Ectodermal cell (in vitro differentiated cells): ENCODE measurements around the gene WWOX.

ENCODE experiments used
- H3K27ac ChIP-seq: 2 replicates; pipeline ENCODE4 v1.7.0; 2013; ENCODE audit warnings: mild to moderate bottlenecking, low read depth, low read length; ENCODE audit not compliant: insufficient read depth, poor library complexity, severe bottlenecking
- H3K27me3 ChIP-seq: 2 replicates; pipeline ENCODE4 v1.7.0; 2013; ENCODE audit warnings: mild to moderate bottlenecking, low read length; ENCODE audit not compliant: insufficient read depth, control insufficient read depth, poor library complexity, severe bottlenecking
- H3K36me3 ChIP-seq: one replicate; pipeline ENCODE4 v1.7.0; 2013; ENCODE audit warnings: low read length; ENCODE audit not compliant: control insufficient read depth, insufficient read depth
- H3K4me1 ChIP-seq: one replicate; pipeline ENCODE4 v1.7.0; 2013; ENCODE audit warnings: low read length; ENCODE audit not compliant: control insufficient read depth, insufficient read depth
- H3K4me3 ChIP-seq: 2 replicates; pipeline ENCODE4 v1.7.0; 2013; ENCODE audit warnings: low read depth, low read length, control low read depth; ENCODE audit not compliant: insufficient read depth
- H3K9me3 ChIP-seq: 2 replicates; pipeline ENCODE4 v1.7.0; 2013; ENCODE audit warnings: mild to moderate bottlenecking, low read length, moderate library complexity; ENCODE audit not compliant: control insufficient read depth
- WGBS, 2 experiments: methylation state at CpG; one replicate each; pipeline ENCODE4 v1.1.7; 2013; ENCODE audit warnings: missing lambda C conversion rate in 2 of 2; 5-methylcytosine and 5-hydroxymethylcytosine counted together

The WWOX gene

DNA sequence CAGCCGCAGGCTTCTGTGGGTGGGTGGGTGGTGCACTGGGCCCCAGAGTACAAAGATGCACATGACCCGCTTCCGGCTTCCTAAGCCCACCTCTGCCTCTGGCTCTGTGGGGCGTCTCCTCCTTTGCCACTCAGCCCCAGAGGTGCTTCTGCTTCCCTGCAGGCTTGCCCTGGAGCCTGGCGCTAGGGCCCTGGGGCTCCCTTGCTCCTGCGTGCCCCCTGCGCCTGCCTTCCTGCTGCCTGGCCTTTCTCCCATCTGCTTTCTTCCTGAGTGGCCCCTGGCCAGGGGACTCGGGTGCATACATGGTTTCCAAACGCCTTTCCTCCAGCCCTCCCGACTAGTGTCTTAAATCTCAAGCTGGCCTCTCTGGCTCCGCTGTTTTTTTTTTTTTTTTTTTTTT lies 3.4 kb downstream of the WWOX start:
- H3K9me3 ChIP-seq, result no peaks in the 10 kb centered on the region
- H3K4me3 ChIP-seq, result no peak overlapping the region
- no peaks in the 10 kb centered on the region for H3K36me3 ChIP-seq
- no peak overlapping the region for H3K27ac ChIP-seq
- WGBS, 2 experiments, result 77 to 80% methylated on average over 11 of the region's 11 CpGs
- no peaks in the 10 kb centered on the region for H3K27me3 ChIP-seq
- peaks cover 5% of the 10 kb centered on the region for H3K4me1 ChIP-seq

DNA sequence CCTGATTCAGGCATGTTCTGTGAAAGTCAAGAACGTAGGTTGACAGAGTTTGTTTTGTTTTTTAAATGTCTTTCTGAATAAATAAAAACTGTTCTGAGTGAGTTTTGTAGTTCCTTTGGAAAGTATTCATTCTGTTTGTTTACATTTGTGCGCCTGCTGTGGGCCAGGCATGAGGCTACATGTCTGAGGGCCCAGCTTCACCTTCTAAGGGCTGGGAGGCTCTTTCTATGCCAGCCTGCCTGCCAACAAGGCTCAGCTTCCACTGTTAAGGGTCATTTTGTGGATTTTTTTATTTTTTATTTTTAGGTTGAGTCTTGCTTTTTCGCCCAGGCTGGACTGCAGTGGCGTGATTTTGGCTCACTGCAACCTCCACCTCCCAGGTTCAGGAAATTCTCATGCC lies 6.1 kb downstream of the WWOX start:
- no peaks in the 10 kb centered on the region for H3K36me3 ChIP-seq
- H3K4me3 ChIP-seq, result no peak overlapping the region
- peaks cover 5% of the 10 kb centered on the region for H3K4me1 ChIP-seq
- no peaks in the 10 kb centered on the region for H3K9me3 ChIP-seq
- H3K27ac ChIP-seq, result no peak overlapping the region
- no peaks in the 10 kb centered on the region for H3K27me3 ChIP-seq
- 93 to 94% methylated on average over 4 of the region's 4 CpGs for WGBS, 2 experiments

DNA sequence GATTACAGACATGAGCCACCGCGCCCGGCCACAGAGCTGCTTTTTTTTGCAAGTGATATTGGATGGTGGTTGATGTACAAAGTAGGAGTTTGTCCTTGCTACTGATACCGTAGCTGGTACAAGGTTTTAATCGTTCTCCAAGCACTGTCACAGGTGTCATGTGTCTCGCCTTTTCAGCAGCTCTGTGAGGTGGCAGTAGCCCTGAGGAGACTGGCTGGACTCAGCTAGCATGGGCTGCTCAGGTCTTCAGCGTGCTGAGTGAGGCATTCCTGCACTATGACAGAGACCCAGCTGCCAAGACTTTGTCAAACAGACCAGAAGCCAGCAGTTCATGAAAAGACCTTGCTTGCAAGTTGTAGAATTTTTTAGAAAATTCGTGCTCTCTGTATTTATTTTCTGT lies 7.2 kb downstream of the WWOX start:
- Histone ChIP-seq H3K27me3 (no peaks in the 10 kb centered on the region), H3K4me3 (no peak overlapping the region), H3K9me3 (no peaks in the 10 kb centered on the region), H3K4me1 (peaks cover 5% of the 10 kb centered on the region), H3K36me3 (no peaks in the 10 kb centered on the region), H3K27ac (no peak overlapping the region)
- 88 to 90% methylated on average over 7 to 8 of the region's 8 CpGs for WGBS, 2 experiments

DNA sequence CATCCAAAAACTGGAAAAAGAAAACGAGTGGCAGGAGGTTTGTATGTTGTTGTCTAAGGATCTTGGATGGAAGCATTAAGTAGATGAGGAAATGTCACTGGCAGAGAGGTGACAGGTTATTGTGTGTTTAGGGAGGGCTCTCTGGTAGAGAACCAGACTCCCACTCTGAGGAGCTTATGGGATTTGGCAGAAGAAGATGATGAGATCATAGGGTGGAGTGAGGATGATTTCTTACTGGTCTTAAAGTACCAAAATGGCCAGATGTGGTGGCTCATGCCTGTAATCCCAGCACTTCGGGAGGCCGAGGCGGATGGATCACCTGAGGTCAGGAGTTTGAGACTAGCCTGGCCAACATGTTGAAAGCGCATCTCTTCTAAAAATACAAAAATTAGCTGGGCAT lies 9.0 kb downstream of the WWOX start:
- no peak overlapping the region for H3K27ac ChIP-seq
- H3K36me3 ChIP-seq, result no peaks in the 10 kb centered on the region
- no peak overlapping the region for H3K4me3 ChIP-seq
- 92 to 94% methylated on average over 5 of the region's 5 CpGs for whole genome bisulfite sequencing, 2 experiments
- no peaks in the 10 kb centered on the region for H3K4me1 ChIP-seq
- H3K27me3 ChIP-seq, result no peaks in the 10 kb centered on the region
- H3K9me3 ChIP-seq, result no peaks in the 10 kb centered on the region

DNA sequence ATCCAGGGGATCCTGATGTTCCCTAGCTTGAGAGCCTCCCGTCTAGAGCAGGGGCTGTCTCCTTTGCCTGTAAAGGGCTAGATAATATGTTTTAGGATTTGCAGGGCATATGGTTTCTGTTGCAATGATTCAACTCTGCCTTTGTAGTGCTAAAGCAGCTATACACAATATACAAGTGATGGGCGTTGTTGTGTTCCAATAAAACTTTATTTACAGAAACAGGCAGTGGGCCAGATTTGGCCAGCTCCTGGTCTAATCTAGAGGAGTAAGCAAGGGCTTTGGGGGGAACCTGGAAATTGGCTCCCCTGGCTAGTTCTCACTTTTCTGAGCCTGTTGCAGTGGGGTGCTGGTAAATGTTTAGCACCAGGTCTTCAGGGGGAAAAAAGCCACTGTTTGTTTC lies 13.8 kb downstream of the WWOX start:
- no peak overlapping the region for H3K4me3 ChIP-seq
- no peaks in the 10 kb centered on the region for H3K27me3 ChIP-seq
- WGBS, 2 experiments, result 92 to 95% methylated on average over 2 of the region's 2 CpGs
- no peaks in the 10 kb centered on the region for H3K4me1 ChIP-seq
- H3K36me3 ChIP-seq, result peaks cover 26% of the 10 kb centered on the region
- H3K9me3 ChIP-seq, result no peaks in the 10 kb centered on the region
- H3K27ac ChIP-seq, result no peak overlapping the region

DNA sequence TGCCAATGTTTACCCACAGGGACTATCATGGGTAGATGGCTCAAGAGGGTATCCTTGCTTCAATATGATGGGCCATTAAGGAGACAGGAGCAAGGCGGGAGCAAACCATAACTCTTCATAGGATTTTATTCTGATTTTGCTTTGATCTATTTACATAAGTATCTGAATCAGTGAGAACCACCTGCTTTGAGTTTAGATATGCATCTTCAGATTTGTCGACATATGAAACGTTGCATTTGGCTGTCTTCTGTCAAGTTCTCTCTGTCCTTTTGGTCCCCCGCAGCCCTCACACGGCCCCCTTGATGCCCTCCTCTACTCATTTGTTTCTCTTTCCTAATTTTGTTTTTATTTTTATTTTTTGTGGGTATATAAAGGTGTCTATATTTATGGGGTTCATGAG lies 16.2 kb downstream of the WWOX start:
- peaks cover 30% of the 10 kb centered on the region for H3K36me3 ChIP-seq
- no peaks in the 10 kb centered on the region for H3K9me3 ChIP-seq
- no peaks in the 10 kb centered on the region for H3K27me3 ChIP-seq
- no peaks in the 10 kb centered on the region for H3K4me1 ChIP-seq
- no peak overlapping the region for H3K4me3 ChIP-seq
- H3K27ac ChIP-seq, result no peak overlapping the region
- 91 to 95% methylated on average over 4 to 5 of the region's 5 CpGs for WGBS, 2 experiments

DNA sequence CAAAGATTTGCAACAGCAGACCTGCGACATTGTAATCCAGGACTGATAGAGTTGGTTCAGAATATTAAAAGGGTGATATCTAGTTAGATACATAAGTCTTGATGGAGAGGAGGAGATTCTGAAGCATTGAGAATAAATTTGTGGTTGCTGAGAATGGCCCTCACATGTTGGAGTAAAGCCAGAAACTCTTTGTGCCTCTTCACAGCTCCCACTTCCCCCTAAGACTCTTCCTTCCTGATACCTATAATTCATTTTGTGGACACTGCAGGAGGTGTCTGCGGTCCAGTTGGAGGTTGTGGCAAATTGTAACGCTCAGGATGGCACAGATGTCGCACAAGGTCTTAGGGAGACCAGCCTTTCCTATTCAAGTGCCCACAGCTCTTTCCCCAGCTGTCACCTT lies 17.5 kb downstream of the WWOX start:
- H3K27ac ChIP-seq, result no peak overlapping the region
- WGBS, 2 experiments, result 97% methylated on average over 4 of the region's 4 CpGs
- no peaks in the 10 kb centered on the region for H3K27me3 ChIP-seq
- H3K36me3 ChIP-seq, result peaks cover 30% of the 10 kb centered on the region
- H3K4me1 ChIP-seq, result no peaks in the 10 kb centered on the region
- no peaks in the 10 kb centered on the region for H3K9me3 ChIP-seq
- H3K4me3 ChIP-seq, result no peak overlapping the region

DNA sequence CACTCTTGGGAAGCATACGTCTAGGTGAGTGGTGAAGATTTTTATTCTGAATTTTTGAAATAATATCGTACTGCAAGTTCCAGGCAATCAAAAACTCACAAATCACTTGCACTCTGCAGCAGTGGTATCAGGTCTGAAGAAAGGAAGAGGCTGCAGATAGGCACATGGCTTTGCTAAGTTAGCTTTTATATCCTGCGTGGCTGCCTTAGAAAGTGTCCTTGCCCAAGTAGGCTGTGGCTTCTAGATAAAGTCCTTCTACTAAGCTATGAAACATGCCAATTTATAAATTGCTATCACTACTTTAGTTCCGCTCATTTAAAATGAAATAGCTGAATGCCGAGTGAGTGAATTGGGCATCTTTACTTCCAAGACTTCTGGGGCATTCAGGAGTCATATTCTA lies 17.9 kb downstream of the WWOX start:
- H3K36me3 ChIP-seq, result peaks cover 30% of the 10 kb centered on the region
- no peaks in the 10 kb centered on the region for H3K9me3 ChIP-seq
- no peak overlapping the region for H3K27ac ChIP-seq
- H3K27me3 ChIP-seq, result no peaks in the 10 kb centered on the region
- no peaks in the 10 kb centered on the region for H3K4me1 ChIP-seq
- no peak overlapping the region for H3K4me3 ChIP-seq
- WGBS, 2 experiments, result 89 to 98% methylated on average over 4 to 5 of the region's 5 CpGs

DNA sequence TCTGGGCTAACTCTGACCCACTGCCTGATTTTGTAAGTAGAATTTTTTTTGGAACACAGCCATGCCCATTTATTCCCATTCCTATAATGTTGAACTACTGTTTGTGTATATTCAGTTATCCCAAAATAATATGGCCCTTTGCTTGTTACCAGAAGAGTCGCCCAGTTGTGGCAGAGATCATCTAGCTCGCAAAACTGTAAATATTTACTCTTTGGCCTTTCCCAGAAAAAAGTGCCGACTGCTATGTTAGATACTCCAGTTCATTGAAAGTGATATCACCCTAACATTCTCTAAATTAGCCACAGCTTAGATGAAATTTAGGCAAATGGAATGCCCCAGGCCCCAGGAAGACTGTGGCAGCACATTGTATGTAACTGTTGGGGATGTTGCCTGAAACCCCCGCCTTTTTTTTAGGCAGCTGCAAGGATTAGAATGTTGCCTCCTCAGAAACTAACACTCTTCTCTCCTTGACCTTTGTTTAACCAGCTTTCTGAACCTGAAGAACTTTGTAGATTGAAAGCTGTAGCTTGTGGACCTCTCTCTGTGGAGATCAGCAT lies 19.1 kb downstream of the WWOX start:
- WGBS, 2 experiments, result 73 to 93% methylated on average over 4 of the region's 4 CpGs

DNA sequence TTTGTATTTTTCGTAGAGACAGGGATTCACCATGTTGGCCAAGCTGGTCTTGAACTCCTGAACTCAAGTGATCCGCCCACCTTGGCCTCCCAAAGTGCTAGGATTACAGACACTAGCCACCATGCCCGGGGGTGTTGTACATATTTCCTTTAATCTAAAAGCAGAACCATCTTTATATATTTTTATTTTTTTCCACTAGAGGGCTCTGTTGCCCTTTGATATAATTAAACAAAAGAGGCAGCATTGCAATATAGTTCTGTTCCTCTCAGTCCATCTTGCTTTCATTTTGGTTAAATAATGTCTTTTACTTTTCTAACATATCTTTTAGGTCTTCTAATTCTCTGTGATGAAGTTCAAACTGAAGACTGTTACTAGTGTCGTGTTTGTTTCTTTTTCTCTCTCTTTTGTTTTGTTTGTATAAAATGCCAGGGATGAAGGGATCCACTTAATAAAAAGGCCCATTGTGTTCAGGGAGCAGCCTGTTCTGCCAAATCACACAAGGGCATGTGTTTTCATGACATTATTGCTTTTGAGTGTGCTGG lies 23.4 kb downstream of the WWOX start:
- no peaks in the 10 kb centered on the region for H3K4me1 ChIP-seq
- no peaks in the 10 kb centered on the region for H3K27me3 ChIP-seq
- H3K9me3 ChIP-seq, result no peaks in the 10 kb centered on the region
- 64 to 77% methylated on average over 4 of the region's 4 CpGs for WGBS, 2 experiments
- no peak overlapping the region for H3K27ac ChIP-seq
- no peak overlapping the region for H3K4me3 ChIP-seq
- H3K36me3 ChIP-seq, result peaks cover 8% of the 10 kb centered on the region

More for the DNA sequence above, 19.1 kb downstream of the WWOX start:
- no peaks in the 10 kb centered on the region for H3K4me1 ChIP-seq
- H3K4me3 ChIP-seq, result no peak overlapping the region
- no peaks in the 10 kb centered on the region for H3K9me3 ChIP-seq
- peaks cover 30% of the 10 kb centered on the region for H3K36me3 ChIP-seq
- H3K27me3 ChIP-seq, result no peaks in the 10 kb centered on the region
- no peak overlapping the region for H3K27ac ChIP-seq
